HepG2 (cell line): ENCODE data around the gene FOXRED2. TPM values are rescaled to one million over a fixed set of nuclear protein-coding genes. Genes with fewer than 3 reads are reported as not detected.

Experiments
- ADNP ChIP-seq: sonication (generic); formaldehyde crosslinking; IDR thresholded peaks from 2 replicates; pipeline ENCODE4 v1.4.0; 2020; ENCODE audit warnings: missing genetic modification reagents
- ARNT2 ChIP-seq: sonication (generic); formaldehyde crosslinking; IDR thresholded peaks from 2 replicates; pipeline ENCODE4 v1.8.0; 2022; ENCODE audit warnings: mild to moderate bottlenecking, low read depth, missing genetic modification reagents, moderate library complexity
- MEF2D ChIP-seq: sonication (generic); formaldehyde crosslinking; IDR thresholded peaks from 2 replicates; pipeline ENCODE4 v1.5.1; 2020; ENCODE audit warnings: mild to moderate bottlenecking, missing genetic modification reagents
- PAXIP1 ChIP-seq: sonication (generic); formaldehyde crosslinking; conservative IDR thresholded peaks from 2 replicates; pipeline ENCODE4 v1.4.0; 2020; ENCODE audit warnings: mild to moderate bottlenecking, missing genetic modification reagents, moderate library complexity
- PHF8 ChIP-seq: sonication (generic); formaldehyde crosslinking; IDR thresholded peaks from 2 replicates; pipeline ENCODE4 v1.5.0; 2020; ENCODE audit warnings: missing genetic modification reagents
- REPIN1 ChIP-seq: sonication (generic); formaldehyde crosslinking; IDR thresholded peaks from 2 replicates; pipeline ENCODE4 v1.8.0; 2022; ENCODE audit warnings: missing genetic modification reagents, low read depth, mild to moderate bottlenecking, borderline replicate concordance
- SMAD3 ChIP-seq: sonication (generic); formaldehyde crosslinking; IDR thresholded peaks from 2 replicates; pipeline ENCODE4 v1.4.0; 2020; ENCODE audit warnings: missing genetic modification reagents
- TBL1XR1 ChIP-seq: fragments of 150-350 bp; IDR thresholded peaks from 2 replicates; pipeline ENCODE4 v1.6.1; 2014; ENCODE audit warnings: borderline replicate concordance, low read length; ENCODE audit not compliant: partially characterized antibody
- ZMYM3 ChIP-seq: sonication (generic); formaldehyde crosslinking; IDR thresholded peaks from 2 replicates; pipeline ENCODE4 v1.5.1; 2020; ENCODE audit warnings: mild to moderate bottlenecking, missing genetic modification reagents
- polyA plus RNA-seq, 8 experiments: library from polyadenylated mRNA; depleted of rRNA in 3 of 8; stranded (reverse) in 7 of 8; unstranded in 1 of 8; fragments of >200 nt; fragmentation: Illumina TruSeq in 4 of 8; extraction: Trizol in 4 of 8; gene quantifications; 2 replicates each; pipeline versions ENCODE4 v1.2.1 to v1.2.3, GENCODE V29; 2011 to 2016; ENCODE audit warnings: low read depth in 4 of 8, missing spikeins in 1 of 8, mixed read lengths in 1 of 8; ENCODE audit not compliant: insufficient read depth in 1 of 8
- total RNA-seq, 5 experiments: library from RNA; depleted of rRNA; stranded (reverse); fragments of >200 nt; fragmentation: Illumina TruSeq; extraction: Trizol; gene quantifications; 2 replicates each; pipeline ENCODE4 v1.2.3, GENCODE V29; 2016; ENCODE audit warnings: low read depth in 1 of 5
- TF ChIP-seq, protein P1 (sequence below): IDR thresholded peaks from 2 replicates; pipeline ENCODE4 v1.6.1; 2016
- TF ChIP-seq, protein P2 (sequence below): sonication (generic); formaldehyde crosslinking; IDR thresholded peaks from 2 replicates; pipeline ENCODE4 v1.4.0; 2020; ENCODE audit warnings: missing genetic modification reagents
- TF ChIP-seq, protein P3 (sequence below): sonication (generic); formaldehyde crosslinking; IDR thresholded peaks from 2 replicates; pipeline ENCODE4 v1.5.1; 2020; ENCODE audit warnings: mild to moderate bottlenecking, missing genetic modification reagents
- TF ChIP-seq, protein P4 (sequence below): sonication (generic); formaldehyde crosslinking; IDR thresholded peaks from 2 replicates; pipeline ENCODE4 v1.9.0; 2021; ENCODE audit warnings: missing genetic modification reagents, borderline replicate concordance

The FOXRED2 gene
- total and polyA plus RNA-seq, 2 of the 13 experiments (the other 11 are each of a cell fraction or from before 2014, with no cell fraction given) = 9.3 to 28.1 TPM

GRCh38 chr22:36528795-36529751, 22.2 kb upstream of the FOXRED2 start, which contains the start of gene EIF3D (continued):
- TF ChIP-seq, protein P1, sequence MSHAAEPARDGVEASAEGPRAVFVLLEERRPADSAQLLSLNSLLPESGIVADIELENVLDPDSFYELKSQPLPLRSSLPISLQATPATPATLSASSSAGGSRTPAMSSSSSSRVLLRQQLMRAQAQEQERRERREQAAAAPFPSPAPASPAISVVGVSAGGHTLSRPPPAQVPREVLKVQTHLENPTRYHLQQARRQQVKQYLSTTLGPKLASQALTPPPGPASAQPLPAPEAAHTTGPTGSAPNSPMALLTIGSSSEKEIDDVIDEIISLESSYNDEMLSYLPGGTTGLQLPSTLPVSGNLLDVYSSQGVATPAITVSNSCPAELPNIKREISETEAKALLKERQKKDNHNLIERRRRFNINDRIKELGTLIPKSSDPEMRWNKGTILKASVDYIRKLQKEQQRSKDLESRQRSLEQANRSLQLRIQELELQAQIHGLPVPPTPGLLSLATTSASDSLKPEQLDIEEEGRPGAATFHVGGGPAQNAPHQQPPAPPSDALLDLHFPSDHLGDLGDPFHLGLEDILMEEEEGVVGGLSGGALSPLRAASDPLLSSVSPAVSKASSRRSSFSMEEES = peak; percentile 61; the same call in 1 of the 2 replicates
- TF ChIP-seq MEF2D (CRISPR knock-in tag) = peak; percentile 90
- no peak; the same call in none of the 2 replicates for TF ChIP-seq ZMYM3 (CRISPR knock-in tag)
- TF ChIP-seq, protein P2, sequence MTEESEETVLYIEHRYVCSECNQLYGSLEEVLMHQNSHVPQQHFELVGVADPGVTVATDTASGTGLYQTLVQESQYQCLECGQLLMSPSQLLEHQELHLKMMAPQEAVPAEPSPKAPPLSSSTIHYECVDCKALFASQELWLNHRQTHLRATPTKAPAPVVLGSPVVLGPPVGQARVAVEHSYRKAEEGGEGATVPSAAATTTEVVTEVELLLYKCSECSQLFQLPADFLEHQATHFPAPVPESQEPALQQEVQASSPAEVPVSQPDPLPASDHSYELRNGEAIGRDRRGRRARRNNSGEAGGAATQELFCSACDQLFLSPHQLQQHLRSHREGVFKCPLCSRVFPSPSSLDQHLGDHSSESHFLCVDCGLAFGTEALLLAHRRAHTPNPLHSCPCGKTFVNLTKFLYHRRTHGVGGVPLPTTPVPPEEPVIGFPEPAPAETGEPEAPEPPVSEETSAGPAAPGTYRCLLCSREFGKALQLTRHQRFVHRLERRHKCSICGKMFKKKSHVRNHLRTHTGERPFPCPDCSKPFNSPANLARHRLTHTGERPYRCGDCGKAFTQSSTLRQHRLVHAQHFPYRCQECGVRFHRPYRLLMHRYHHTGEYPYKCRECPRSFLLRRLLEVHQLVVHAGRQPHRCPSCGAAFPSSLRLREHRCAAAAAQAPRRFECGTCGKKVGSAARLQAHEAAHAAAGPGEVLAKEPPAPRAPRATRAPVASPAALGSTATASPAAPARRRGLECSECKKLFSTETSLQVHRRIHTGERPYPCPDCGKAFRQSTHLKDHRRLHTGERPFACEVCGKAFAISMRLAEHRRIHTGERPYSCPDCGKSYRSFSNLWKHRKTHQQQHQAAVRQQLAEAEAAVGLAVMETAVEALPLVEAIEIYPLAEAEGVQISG (CRISPR knock-in tag) = peak; percentile 95
- TF ChIP-seq SMAD3 (CRISPR knock-in tag) = peak; percentile 33; the same call in 1 of the 2 replicates
- no peak for TF ChIP-seq TBL1XR1
- TF ChIP-seq PHF8 (CRISPR knock-in tag) = peak; percentile 84
- TF ChIP-seq ADNP = no peak
- TF ChIP-seq, protein P3, sequence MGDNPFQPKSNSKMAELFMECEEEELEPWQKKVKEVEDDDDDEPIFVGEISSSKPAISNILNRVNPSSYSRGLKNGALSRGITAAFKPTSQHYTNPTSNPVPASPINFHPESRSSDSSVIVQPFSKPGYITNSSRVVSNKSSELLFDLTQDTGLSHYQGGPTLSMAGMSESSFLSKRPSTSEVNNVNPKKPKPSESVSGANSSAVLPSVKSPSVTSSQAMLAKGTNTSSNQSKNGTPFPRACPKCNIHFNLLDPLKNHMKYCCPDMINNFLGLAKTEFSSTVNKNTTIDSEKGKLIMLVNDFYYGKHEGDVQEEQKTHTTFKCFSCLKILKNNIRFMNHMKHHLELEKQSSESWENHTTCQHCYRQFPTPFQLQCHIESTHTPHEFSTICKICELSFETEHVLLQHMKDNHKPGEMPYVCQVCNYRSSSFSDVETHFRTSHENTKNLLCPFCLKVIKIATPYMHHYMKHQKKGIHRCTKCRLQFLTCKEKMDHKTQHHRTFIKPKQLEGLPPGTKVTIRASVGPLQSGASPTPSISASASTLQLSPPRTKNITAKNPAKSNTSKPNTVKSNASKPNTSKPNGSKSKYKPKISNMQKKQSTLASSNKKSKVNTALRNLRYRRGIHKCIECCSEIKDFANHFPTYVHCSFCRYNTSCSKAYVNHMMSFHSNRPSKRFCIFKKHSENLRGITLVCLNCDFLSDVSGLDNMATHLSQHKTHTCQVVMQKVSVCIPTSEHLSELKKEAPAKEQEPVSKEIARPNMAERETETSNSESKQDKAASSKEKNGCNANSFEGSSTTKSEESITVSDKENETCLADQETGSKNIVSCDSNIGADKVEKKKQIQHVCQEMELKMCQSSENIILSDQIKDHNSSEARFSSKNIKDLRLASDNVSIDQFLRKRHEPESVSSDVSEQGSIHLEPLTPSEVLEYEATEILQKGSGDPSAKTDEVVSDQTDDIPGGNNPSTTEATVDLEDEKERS = peak; percentile 68; the same call in 1 of the 2 replicates
- peak; percentile 76 for TF ChIP-seq PAXIP1 (CRISPR knock-in tag)
- TF ChIP-seq, protein P4, sequence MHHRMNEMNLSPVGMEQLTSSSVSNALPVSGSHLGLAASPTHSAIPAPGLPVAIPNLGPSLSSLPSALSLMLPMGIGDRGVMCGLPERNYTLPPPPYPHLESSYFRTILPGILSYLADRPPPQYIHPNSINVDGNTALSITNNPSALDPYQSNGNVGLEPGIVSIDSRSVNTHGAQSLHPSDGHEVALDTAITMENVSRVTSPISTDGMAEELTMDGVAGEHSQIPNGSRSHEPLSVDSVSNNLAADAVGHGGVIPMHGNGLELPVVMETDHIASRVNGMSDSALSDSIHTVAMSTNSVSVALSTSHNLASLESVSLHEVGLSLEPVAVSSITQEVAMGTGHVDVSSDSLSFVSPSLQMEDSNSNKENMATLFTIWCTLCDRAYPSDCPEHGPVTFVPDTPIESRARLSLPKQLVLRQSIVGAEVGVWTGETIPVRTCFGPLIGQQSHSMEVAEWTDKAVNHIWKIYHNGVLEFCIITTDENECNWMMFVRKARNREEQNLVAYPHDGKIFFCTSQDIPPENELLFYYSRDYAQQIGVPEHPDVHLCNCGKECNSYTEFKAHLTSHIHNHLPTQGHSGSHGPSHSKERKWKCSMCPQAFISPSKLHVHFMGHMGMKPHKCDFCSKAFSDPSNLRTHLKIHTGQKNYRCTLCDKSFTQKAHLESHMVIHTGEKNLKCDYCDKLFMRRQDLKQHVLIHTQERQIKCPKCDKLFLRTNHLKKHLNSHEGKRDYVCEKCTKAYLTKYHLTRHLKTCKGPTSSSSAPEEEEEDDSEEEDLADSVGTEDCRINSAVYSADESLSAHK = no peak
- peak; percentile 70; the same call in 1 of the 2 replicates for TF ChIP-seq REPIN1 (CRISPR knock-in tag)
- TF ChIP-seq ARNT2 (CRISPR knock-in tag) = peak; percentile 74
